Right forelimb (tissue), 1 donor: ENCODE results near the gene EIF2S1.
"Not testable (repeated sequence)": the region's sequence is repeated elsewhere in the genome, so short reads cannot be mapped to it uniquely, and the experiment has no call there.

ENCODE experiments used
- DNase-seq: peaks from one replicate; pipeline ENCODE4 v3.0.0-alpha.2; 2018

The EIF2S1 gene

DNA sequence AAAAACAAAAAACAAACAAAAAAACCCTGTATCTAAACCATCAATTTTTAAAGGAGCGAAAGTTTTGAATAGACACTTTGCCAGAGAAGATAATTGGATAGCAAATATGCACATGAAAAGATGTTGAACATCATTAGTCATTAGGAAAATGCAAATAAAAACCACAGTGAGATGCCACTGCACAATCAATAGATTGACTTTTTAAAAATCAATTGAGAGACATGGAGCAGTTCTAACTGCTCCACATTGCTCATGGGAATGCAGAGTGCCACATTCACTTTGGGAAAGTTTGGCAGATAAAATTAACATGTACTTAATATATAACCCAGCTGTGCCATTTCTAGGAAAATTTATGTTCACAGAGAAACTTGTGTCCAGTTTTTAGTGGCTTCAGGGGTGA is 12.7 kb downstream of the EIF2S1 start:
- DNase-seq, result no peak

DNA sequence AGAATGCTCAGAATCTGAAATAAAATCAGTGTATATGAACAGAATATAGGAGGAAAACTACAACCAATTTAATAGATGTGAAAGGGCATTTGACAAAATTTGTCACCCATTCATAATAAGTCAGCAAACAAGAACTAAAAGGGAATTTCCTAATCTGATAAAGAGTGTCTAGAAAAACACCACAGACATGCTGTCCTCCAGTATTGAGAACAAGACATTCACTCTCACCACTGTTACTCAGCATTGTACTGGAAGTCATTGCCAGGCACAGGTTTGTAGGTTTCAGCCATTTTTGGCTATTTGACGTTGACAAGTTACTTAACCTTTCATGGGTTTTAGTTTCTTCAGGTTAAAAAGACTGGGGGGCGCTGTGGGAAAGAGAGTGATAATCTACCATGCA is 13.2 kb downstream of the EIF2S1 start:
- DNase-seq, result no peak

DNA sequence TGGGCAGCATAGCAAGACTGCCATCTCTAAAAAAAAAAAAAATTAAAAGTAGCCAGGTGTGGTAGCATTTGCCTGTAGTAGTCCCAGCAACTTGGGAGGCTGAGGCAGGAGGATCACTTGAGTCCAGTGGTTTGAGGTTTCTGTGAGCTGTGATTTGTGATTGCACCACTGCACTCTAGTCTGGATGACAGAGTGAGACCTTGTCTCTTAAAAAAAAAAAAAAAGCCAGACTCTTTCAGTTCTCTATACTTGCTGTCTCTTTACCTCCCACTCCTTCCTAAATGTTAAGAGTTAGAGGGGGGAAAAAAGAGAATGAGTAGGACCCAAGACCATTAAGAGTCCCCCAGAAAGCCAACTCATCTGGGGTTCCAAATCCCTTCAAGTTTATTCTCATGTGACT is 17.8 kb downstream of the EIF2S1 start:
- DNase-seq, result no peak

DNA sequence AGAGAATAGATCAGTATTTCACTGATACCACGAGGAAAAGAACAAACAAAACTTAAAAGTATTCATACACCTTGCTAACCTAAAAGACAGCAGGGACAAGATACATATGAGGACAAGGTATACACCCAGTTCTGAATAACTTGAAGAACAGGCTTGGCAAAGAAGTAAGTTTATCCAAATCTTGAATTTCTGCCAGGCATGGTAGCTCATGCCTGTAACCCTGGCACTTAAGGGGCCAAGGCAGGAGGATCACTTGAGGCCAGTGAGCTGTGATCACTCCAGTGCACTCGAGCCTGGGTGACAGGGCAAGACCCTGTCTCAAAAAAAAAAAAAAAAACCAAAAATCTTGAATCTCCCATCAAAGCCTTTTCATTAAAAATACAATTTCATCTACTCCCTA is 25.0 kb downstream of the EIF2S1 start:
- no peak for DNase-seq

DNA sequence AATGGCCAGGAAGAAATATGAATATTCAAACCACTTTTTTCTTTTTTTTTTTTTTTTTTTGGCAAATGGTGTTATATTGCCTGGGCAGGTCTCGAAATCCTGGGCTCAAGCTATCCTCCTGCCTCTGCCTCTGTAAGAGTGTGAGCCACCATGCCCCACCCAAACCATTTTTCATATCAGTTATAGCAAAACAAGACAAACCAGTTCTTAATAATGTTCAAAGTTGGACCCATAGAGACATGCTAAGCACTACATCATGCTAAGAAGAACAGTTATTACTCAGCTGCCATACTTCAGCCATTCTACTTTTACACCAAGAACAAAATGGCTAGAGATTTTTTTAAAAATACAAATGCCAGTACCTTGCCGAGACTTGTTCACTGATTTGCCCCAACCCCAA is 25.5 kb downstream of the EIF2S1 start:
- DNase-seq, result no peak

DNA sequence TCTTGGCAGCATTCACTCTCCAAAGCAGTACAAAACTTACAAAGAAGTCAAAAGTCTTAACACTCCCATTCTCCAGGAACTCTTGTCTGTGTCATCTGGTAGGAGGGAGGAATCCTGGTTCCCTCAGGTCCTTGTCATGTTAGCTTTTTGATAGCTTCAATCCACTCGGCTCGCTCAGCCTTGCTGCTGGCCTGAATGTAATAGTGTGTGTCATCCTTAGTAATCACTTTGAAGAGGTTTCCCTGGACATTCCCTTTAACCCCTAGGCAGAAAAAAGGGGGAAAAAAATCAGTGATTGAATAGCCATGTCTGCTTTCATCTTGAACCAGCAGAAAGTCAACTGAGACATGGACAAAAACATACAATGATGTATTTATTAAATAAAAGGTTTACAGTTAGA is 27.1 kb downstream of the EIF2S1 start:
- DNase-seq, result no peak

DNA sequence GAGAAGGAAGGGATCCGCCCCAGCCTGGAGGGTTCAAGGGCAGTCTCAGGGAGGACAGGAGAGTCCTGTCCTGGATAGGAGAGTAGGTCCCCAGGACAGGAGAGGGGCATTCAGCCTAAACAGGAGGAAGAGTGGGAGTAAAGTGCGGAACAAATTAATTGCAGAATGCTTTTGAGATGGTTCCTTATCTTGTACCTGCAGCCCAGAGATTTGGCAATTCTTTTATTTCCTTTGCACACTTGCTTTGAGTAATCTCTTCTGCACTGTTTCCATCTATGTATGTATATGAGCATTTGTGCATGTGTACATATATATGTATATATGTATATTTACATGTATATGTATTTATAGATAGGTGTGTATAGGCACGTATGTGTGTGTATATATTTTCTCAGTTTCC is 29.1 kb downstream of the EIF2S1 start:
- DNase-seq, result no peak

DNA sequence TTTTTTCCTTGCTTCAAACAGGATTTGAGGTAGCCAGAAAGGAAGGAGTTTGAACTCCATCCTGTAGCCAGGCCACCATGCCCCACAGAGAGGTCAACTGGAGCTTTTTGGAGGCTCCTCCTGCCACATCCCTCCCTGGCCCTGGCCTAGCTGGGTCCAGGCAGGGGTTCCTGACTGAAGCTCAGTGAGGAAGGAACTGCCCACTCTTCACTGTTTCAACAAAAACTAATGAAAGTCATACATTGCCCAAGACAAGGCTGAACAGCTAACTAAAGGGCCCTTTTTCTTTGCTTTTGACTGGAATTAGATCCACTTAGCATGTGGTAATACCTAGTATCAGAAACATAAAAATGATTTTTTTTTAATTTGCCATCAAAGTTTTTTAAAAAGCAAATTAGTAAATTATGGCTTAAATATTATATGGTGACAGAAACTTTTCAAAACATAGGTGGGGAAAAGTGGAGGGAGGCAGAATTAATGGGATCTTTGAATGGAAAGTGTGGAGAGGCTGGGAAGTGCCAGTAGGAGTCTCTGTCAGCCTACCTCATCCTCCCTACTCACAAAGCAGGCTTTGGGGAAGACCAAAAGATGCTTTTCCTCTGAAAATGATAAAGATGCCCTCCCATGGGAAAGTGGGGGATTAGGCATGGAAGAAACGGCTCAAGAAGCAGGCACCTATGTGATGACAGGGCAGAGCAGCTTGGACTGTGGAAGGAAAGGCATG is 29.8 kb downstream of the EIF2S1 start:
- no peak for DNase-seq

DNA sequence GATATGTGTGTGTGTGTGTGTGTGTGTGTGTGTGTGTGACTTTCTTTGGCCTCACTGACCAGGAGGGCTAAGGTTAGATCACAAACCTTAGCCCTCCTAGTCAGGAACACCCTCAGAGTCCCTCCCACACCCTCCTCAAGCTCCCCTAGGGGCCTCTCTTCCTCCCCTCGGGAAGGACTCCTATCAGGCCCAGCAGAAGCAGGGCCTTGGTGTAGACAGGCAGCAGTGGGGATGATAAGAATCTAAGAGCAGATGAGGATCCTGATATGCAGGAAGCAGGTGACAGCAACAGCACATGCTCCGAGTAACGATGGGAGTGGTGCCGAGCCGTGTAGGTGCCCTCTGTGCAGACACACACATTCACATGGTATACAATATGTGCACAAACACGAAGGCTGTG is 31.1 kb downstream of the EIF2S1 start:
- DNase-seq, result no peak

DNA sequence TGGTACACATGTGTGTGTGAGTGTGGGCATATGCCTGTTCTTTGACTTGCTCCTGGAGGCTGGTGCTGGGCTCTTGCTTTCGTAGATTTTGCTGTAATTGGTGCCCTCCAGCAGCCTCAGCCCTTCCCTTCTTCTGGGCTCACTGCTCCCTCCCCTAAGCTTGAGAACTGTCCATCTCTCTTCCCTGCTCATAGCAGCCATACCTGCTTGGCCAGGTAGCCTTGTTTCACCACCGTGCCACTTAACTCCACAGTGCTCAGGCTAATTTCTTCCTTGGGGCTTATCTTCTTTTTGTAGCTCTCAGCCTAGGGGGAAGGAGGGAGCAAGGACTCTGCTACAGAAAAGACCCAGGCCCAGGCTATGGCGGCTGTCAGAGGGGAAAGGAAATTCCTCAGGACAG is 32.0 kb downstream of the EIF2S1 start:
- no peak for DNase-seq

DNA sequence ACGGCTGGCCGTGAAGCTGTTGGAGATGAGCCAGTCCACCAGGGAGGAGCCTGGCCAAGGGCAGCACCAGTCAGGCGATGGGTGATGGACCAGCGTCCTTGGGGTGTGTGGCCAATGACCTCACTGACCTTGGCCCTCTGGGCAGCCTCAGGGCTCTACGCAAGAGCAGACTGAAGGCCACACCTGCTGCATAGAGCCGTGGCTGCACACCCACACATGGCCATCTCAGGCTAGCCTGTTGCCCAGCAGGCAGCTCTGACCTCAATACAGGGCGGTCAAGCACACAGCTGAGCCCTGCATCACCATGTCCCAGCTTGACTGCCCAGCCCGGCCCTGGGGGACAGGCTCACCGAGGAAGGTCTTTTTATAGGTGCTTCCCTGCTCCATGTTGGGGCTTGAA is 32.7 kb downstream of the EIF2S1 start:
- no peak for DNase-seq

DNA sequence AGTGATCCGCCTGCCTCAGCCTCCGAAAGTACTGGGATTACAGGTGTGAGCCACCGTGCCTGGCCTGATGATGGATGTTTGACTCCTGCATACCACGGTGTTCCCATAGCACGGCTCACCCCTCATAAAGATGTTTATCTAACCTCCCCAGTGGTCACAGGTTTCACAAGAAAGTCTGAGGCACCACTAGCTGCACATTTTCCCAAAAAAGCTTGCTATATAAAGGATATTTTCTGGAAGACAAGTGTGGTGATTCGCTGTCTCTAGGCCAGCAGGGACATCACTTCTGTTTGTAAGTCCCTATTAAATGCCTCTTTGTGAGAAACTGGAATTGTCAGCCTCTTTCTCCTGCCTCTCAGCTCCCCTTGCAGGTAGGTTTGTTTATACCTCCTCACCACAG is 33.6 kb downstream of the EIF2S1 start:
- no peak for DNase-seq

DNA sequence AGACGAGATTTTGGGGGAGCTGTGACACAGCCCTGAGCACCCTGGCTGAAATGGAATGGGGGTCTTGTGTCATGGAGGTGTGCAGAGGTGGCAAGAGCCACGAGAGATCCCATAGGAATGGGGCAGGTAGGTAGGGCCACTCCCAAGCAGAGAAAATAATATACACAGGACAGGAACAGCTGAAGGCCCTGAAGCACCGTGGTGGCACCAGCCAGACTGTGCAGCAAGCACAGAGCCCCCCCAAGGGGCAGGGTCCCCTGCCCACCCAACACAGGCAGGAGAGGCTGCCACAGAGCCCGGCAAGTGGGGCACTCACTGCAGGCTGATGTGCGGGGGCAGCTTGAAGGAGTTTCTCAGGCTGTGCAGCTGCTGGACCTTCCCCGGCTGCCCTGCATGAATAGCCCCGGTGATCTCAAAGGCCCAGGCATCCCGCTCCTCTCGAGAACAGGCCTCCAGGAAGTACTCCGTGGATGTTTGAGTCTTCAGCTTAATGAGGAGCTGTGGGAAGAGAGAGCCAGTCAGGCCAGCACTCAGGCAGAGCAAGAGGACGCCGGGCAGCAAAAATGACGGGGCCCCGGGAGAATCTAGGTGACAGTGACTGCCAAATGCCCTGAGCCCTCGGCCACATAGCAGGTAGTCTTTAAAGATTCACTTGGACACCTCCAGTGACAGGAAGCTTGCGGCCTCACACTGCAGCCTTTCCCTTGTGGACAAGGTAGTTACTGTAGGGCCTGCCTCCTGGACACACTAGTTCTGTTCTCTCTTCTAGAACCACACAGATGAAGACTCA is 35.2 kb downstream of the EIF2S1 start:
- no peak for DNase-seq

DNA sequence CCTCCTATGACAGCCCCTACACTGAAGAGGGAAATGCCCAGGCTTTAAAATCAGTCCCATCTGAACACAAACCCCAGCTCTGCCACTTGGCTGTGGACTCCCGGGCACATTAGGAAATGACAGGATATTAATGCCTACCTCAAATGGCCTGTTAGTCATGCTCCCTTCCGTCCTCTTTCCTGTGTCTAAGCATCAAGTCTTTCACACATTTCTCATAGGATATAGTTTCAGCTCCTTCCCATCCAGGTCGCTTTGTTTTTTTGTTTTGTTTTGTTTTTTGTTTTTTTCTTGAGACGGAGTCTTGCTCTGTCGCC is 35.7 kb downstream of the EIF2S1 start:
- DNase-seq, result no peak

DNA sequence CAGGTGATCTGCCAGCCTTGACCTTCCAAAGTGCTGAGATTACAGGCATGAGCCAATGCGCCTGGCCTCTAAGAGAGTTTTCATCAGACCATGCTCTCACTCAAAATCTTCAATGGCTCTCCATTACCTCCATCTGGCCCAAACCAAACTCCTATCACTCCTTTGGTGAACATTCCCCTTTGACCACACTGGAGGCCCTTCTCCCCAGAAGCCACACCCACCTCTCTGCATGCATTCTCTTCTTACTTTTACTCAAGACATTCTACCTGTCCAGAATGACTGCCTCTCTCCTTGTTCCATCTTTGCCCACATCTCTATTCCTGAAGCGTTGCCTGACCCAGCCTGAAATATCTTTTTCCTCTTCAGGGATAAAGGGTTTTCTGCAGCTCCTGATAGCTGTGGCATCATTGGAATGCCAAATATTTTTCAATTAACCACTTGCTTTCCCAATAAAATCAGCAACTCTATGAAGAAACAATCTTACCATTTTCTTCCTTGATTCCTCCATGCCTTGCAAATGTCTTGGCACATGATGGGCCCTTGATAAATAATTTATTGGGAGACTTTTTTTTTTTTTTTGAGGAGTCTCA is 36.3 kb downstream of the EIF2S1 start:
- no peak for DNase-seq

DNA sequence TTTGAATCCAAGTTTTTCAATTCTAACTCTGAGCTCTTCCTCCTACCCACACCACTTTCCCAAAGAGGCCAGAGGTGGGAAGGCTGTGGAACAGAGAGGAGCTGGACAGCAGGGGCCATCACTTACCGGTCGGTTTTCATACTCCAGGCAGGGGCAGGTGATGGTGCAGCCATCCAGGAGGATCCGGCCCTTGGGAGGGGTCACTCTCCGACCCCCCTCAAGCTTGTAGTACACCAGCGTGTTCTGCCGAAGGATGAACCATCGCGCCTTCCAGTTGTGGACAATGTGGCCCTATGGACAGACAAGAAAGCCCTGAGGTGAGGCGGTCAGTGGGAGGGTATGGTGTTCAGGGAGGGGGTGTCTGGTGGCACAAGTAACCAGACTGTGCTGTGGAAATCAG is 37.4 kb downstream of the EIF2S1 start:
- DNase-seq, result no peak

DNA sequence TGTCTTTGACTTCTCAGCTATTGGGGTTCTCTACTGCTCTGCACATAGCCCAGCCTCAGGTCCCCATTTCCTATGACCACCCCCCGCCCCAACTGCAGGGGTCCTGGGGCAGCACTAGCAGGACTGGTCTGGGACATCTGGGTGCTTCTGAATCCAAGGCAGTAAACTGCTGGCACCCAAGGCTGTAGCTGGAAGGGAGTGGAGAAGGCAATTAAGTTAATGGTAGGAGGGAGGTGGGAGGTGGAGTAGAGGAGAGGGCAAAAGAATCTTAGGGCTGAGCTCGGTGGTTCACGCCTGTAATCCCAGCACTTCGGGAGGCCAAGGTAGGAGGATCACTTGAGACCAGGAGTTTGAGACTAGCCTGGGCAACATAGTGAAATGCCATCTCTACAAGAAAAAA is 40.3 kb downstream of the EIF2S1 start:
- DNase-seq, result no peak

DNA sequence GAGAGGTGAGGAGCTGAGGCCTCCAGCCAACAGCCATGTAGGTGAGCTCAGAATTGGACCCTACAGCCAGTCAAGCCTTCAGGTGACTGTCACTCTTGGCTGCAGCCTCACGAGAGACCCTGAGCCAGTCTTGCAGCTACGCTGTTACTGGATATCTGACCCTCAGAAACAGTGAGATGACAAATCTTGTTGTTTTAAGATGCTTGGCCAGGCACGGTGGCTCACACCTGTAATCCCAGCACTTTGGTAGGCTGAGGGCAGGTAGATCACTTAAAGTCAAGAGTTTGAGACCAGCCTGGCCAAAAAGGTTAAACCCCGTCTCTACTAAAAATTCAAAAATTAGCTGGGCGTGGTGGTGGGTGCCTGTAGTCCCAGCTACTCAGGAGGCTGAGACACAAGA is 45.6 kb downstream of the EIF2S1 start:
- no peak for DNase-seq

DNA sequence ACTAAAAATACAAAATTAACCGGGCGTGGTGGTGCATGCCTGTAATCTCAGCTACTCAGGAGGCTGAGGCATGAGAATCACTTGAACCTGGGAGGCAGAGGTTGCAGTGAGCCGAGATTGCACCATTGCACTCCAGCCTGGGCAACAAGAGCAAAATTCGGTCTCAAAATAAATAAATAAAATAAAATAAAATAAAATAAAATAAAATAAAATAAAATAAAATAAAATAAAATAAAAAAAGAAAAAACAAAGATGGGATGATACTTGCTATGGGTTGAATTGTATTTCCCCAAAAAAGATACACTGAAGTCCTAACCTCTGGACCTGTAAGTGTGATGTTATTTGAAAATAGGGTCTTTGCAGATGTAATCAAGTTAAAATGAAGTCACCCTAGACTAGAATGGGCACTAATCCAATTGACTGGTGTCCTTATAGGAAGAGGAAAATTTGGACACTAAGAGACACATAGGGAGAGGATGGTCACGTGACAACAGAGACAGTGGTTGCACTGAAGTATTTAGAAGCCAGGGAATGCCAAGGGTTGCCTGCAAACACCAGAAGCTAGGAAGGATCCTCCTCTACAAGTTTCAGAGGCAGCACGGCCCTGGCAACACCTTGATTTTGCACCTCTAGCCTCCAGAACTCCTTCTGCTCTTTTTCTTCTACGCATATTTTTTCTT is 48.1 kb downstream of the EIF2S1 start:
- DNase-seq, result not testable (repeated sequence)

DNA sequence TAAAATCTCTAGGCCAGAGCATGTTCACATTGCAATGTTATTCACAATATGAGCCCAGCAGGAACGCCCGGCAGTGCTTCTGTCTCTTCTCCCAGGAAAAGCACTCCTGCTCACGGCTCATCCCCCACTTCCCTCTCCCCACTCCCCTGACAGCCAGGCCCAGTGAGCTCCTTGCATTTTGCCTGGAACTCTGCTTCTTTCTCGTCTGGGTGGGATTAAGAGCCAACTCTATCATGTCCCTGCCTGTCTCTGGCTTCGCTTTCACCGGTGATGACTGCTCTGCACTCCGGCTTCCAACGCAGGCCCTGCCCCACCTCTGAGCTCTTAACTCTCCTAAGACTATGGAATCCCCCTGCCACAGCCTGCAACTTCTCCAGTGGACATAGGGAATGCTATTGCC is 49.3 kb downstream of the EIF2S1 start:
- DNase-seq, result no peak

DNA sequence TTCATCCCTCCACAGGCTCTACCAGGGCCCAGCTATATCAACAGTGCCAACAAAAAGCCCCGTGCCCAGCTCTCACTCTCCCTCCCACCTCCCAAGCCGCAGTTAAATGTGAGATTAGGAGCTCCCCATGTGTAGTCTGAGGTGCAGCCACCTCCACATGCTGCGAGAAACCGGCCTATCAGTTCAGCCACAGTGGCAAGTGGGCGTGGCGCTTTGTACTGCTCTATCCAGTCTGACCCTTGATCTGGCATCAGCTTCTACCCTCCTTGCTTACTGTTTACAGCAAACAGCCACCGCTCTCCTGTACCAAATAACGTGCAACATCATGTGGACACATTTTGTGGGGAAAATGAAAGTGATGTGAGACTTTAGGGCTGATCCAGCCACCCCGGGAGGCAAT is 50.2 kb downstream of the EIF2S1 start:
- DNase-seq, result no peak

DNA sequence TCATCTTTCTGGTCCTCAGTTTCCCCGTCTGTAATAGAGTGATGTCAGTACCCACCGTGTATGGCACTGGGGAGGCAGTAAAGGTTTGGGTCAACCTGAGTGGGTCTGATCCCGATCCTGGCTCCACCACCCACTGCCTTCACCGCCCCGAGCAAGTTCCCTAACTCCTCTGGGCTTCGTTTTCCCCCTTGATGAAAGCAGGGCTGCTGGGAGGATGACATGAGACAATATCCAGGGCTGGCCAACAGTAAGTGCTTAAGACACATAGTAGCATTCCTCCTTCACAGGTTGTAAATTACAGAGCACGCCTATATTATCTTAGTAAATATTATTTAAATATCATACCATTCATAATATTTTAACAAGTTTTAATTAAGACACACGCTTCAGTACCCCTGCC is 51.2 kb downstream of the EIF2S1 start:
- DNase-seq, result no peak

DNA sequence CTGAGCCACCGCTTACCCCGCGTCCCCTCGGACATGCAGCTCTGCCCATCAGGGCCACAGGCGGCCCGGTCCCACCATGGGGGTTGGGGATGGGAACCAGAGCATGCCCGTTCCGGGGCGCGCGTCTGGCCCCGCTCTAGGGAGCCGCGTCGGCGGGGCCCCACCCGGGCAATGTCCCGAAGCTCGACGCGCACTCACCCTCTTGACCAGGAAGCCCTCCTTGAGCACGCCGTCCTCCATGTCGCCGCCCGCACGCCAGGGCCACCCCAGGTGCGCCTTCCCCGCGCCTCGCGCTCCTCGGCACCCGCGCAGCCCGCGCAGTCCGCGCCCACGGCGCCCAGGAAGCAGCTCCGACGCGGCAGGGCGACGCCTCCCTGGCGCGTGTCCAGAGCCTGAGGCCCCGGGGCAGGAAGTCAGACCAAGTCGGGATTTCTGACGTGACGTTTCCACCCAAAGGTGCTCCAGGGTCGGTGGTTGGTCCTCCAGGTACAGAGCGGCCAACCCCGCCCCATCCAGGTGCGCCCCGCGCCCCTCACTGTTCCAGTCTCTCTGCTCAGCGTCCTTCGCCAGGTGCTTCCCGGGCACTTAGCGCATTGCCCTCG is 51.8 kb downstream of the EIF2S1 start, which contains the start of gene PLEK2:
PLEK2 (minus strand) TSS at position 346 of the 602 bp plus-strand sequence; CDS start at position 240, 106 bp downstream.
- DNase-seq, result no peak
